Parathyroid adenoma (tissue), 2 donors: Measurements from ENCODE around the gene EDEM3.

Source experiments
- H2AFZ ChIP-seq: fragments of 300-600 bp; sonication (generic); one replicate; pipeline ENCODE4 v1.7.0; 2017; ENCODE audit warnings: antibody characterized with exemption, mild to moderate bottlenecking
- H3K27ac ChIP-seq: fragments of 300-600 bp; sonication (generic); one replicate; pipeline ENCODE4 v1.7.0; 2017
- H3K27me3 ChIP-seq: fragments of 300-600 bp; sonication (generic); one replicate; pipeline ENCODE4 v1.7.0; 2017; ENCODE audit warnings: low read length; ENCODE audit not compliant: control insufficient read depth, insufficient read depth
- H3K36me3 ChIP-seq: fragments of 300-600 bp; sonication (generic); one replicate; pipeline ENCODE4 v1.7.0; 2017; ENCODE audit warnings: low read length; ENCODE audit not compliant: control insufficient read depth, insufficient read depth
- H3K4me1 ChIP-seq: fragments of 300-600 bp; sonication (generic); one replicate; pipeline ENCODE4 v1.7.0; 2017; ENCODE audit warnings: control low read depth
- H3K4me2 ChIP-seq: fragments of 300-600 bp; sonication (generic); one replicate; pipeline ENCODE4 v1.7.0; 2017; ENCODE audit warnings: low read length
- H3K4me3 ChIP-seq: fragments of 300-600 bp; sonication (generic); one replicate; pipeline ENCODE4 v1.7.0; 2017; ENCODE audit warnings: low read depth, low read length
- H3K79me2 ChIP-seq: fragments of 300-600 bp; sonication (generic); one replicate; pipeline ENCODE4 v1.7.0; 2017; ENCODE audit warnings: control low read depth
- H3K9ac ChIP-seq: fragments of 300-600 bp; sonication (generic); one replicate; pipeline ENCODE4 v1.7.0; 2017; ENCODE audit warnings: mild to moderate bottlenecking
- H3K9me3 ChIP-seq: fragments of 300-600 bp; sonication (generic); one replicate; pipeline ENCODE4 v1.7.0; 2017; ENCODE audit warnings: low read length; ENCODE audit not compliant: control insufficient read depth
- TF ChIP-seq, protein P1 (sequence below): fragments of 300-600 bp; sonication (generic); IDR thresholded peaks from one replicate; pipeline ENCODE4 v1.7.0; 2017; ENCODE audit warnings: antibody characterized with exemption, mild to moderate bottlenecking
- donor health status: primary hyperparathyroidism.

The EDEM3 gene

DNA sequence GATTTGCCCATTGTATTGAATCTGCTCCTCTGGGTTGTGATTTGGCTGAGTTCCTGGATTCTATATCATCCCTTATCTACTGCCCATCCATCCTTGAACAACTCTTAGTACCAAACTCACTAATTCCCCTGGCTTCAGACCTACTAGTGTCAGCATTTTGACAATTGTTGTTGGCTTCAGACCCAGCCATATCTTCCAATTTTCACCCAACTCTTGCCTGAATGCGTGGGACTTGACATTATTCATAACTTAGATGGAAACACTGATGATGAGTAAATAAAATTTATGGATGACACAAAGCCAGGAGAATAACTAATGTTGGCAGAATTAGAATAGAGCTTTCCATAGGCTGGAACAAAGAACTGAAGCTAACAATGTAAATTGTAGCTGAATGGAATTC, 27.3 kb upstream of the EDEM3 start:
- no peak overlapping the region for H3K4me2 ChIP-seq
- H2AFZ ChIP-seq, result no peak overlapping the region
- TF ChIP-seq, protein P1, sequence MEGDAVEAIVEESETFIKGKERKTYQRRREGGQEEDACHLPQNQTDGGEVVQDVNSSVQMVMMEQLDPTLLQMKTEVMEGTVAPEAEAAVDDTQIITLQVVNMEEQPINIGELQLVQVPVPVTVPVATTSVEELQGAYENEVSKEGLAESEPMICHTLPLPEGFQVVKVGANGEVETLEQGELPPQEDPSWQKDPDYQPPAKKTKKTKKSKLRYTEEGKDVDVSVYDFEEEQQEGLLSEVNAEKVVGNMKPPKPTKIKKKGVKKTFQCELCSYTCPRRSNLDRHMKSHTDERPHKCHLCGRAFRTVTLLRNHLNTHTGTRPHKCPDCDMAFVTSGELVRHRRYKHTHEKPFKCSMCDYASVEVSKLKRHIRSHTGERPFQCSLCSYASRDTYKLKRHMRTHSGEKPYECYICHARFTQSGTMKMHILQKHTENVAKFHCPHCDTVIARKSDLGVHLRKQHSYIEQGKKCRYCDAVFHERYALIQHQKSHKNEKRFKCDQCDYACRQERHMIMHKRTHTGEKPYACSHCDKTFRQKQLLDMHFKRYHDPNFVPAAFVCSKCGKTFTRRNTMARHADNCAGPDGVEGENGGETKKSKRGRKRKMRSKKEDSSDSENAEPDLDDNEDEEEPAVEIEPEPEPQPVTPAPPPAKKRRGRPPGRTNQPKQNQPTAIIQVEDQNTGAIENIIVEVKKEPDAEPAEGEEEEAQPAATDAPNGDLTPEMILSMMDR, result no peak
- no peaks in the 10 kb centered on the region for H3K79me2 ChIP-seq
- no peak overlapping the region for H3K27ac ChIP-seq
- H3K9me3 ChIP-seq, result no peaks in the 10 kb centered on the region
- H3K4me3 ChIP-seq, result no peak overlapping the region
- H3K9ac ChIP-seq, result no peak overlapping the region
- no peaks in the 10 kb centered on the region for H3K27me3 ChIP-seq
- H3K36me3 ChIP-seq, result no peaks in the 10 kb centered on the region
- H3K4me1 ChIP-seq, result no peaks in the 10 kb centered on the region

DNA sequence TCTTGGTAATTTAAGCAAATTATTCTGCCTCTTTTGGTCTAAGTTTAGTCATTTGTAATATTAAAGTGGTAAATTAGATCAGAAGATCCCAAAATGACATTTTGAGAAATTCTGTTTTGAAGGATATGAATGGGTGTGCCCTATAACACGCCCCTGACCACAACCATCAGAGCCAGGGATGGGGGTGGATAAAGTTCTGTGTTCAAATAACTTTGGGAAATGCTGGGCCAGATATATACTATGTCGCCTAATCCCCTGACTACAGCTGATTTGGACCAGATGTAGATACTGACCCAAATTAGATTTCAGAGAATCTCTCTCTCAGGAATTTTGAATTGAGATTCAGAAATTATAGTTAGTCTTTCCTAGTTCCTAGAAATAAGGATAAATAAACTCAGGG, 21.2 kb upstream of the EDEM3 start:
- Histone ChIP-seq H3K4me2 (no peak overlapping the region), H3K79me2 (no peaks in the 10 kb centered on the region), H3K9me3 (no peaks in the 10 kb centered on the region), H2AFZ (no peak overlapping the region), H3K4me3 (no peak overlapping the region), H3K36me3 (no peaks in the 10 kb centered on the region), H3K9ac (no peak overlapping the region), H3K4me1 (no peaks in the 10 kb centered on the region), H3K27me3 (no peaks in the 10 kb centered on the region), H3K27ac (no peak overlapping the region)
- TF ChIP-seq, protein P1, result no peak

DNA sequence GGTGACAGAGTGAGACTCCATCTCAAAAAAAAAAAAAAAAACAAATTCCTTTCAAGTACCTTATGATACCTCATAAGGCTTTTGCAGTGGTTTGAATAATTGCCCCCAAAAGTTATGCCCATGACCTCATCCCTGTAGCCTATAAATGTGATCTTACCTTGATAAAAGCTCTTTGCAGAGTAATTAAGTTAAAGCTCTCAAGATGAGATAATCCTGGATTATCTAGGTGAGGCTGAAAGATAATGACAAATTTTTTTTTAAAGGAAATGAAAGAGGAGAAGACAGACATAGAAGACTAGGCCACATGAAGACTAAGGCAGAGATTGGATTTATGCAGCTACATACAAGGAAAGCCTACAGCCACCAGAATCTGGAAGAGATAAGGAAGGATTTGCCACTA, 20.7 kb upstream of the EDEM3 start:
- no peak overlapping the region for H2AFZ ChIP-seq
- no peak overlapping the region for H3K9ac ChIP-seq
- no peaks in the 10 kb centered on the region for H3K79me2 ChIP-seq
- no peak overlapping the region for H3K27ac ChIP-seq
- H3K4me3 ChIP-seq, result no peak overlapping the region
- TF ChIP-seq, protein P1, result no peak
- H3K27me3 ChIP-seq, result no peaks in the 10 kb centered on the region
- H3K36me3 ChIP-seq, result no peaks in the 10 kb centered on the region
- no peaks in the 10 kb centered on the region for H3K9me3 ChIP-seq
- H3K4me2 ChIP-seq, result no peak overlapping the region
- no peaks in the 10 kb centered on the region for H3K4me1 ChIP-seq

DNA sequence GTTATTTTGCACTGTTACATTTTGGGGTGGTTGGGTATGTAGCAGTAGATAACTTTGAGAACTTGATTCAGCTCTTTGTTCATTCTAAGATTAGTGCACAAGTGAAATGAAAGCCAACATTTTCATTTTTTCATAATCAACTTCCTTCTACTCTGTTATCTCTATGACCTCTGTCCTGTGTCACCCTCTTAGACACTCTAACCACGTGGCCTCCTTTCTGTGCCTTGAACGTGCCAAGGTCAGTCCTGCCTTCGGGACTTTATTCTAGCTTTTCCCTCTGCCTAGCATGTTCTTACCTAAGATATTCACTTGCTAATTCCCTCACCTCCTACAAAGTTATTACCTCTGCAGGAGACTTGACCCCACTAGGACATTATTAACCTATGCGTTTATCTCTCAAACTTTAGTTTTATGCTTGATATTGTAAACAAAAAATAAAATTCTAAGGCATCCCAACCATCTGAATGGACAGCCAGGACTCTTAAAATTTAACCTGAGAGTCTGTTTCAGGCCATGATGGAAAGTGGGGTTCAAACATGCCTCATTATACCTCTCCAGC, 19.2 kb upstream of the EDEM3 start:
- no peaks in the 10 kb centered on the region for H3K4me1 ChIP-seq
- no peak overlapping the region for H2AFZ ChIP-seq
- H3K4me2 ChIP-seq, result no peak overlapping the region
- no peaks in the 10 kb centered on the region for H3K79me2 ChIP-seq
- no peaks in the 10 kb centered on the region for H3K27me3 ChIP-seq
- H3K9me3 ChIP-seq, result no peaks in the 10 kb centered on the region
- no peak overlapping the region for H3K27ac ChIP-seq
- H3K9ac ChIP-seq, result no peak overlapping the region
- no peak overlapping the region for H3K4me3 ChIP-seq
- H3K36me3 ChIP-seq, result no peaks in the 10 kb centered on the region
- TF ChIP-seq, protein P1, result no peak

DNA sequence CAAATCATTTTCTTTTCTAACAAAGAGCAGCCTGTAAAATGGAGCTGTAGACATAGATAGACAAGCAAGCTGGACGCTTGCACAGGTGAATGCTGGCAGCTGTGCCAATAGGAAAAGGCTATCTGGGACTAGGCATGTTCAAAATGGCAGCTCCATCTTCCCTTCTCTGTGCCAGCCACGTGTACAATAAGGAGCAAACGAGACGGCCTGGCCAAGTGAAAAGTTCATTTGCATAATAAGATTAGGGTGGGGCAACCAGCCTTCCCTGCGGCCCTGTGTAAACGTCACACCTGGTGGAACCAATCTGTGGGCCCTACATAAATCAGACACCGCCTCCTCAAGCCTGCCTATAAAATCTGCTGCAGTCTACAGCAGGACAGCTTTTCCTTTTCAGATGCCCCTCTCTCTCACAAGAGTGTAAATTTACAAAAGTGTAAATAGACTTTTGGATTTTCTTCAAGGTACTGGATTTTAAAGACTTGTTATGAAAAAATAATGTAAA, 16.6 kb upstream of the EDEM3 start:
- Histone ChIP-seq H3K4me1 (no peaks in the 10 kb centered on the region), H3K9me3 (no peaks in the 10 kb centered on the region), H3K36me3 (no peaks in the 10 kb centered on the region), H2AFZ (no peak overlapping the region), H3K27me3 (no peaks in the 10 kb centered on the region), H3K4me3 (no peak overlapping the region), H3K27ac (no peak overlapping the region), H3K9ac (no peak overlapping the region), H3K79me2 (no peaks in the 10 kb centered on the region), H3K4me2 (no peak overlapping the region)
- TF ChIP-seq, protein P1, result no peak
